Neural crest cell (in vitro differentiated cells): ENCODE data around the gene GBE1. TPM values are rescaled to one million over a fixed set of nuclear protein-coding genes. Genes with fewer than 3 reads are reported as not detected.

ENCODE experiments used
- DNase-seq: peaks from one replicate; pipeline ENCODE4 v3.0.0; 2021; ENCODE audit warnings: low read depth, mixed read lengths, low spot score
- H3K27ac Mint-ChIP-seq: one replicate; pipeline ENCODE4 v1.8.0; 2021; ENCODE audit warnings: mild to moderate bottlenecking, mixed read lengths; ENCODE audit not compliant: unreplicated experiment
- H3K27me3 Mint-ChIP-seq: 2 replicates; pipeline ENCODE4 v1.8.0; 2021; ENCODE audit warnings: low read depth, mild to moderate bottlenecking, mixed read lengths
- H3K36me3 Mint-ChIP-seq: 2 replicates; pipeline ENCODE4 v1.8.0; 2021; ENCODE audit warnings: low read depth, mild to moderate bottlenecking, mixed read lengths
- H3K4me1 Mint-ChIP-seq: 2 replicates; pipeline ENCODE4 v1.8.0; 2021; ENCODE audit warnings: mixed read lengths
- H3K4me3 Mint-ChIP-seq: one replicate; pipeline ENCODE4 v1.8.0; 2021; ENCODE audit warnings: mild to moderate bottlenecking, mixed read lengths
- H3K9me3 Mint-ChIP-seq: 2 replicates; pipeline ENCODE4 v1.8.0; 2021; ENCODE audit warnings: mixed read lengths
- CTCF ChIP-seq: fragments of 200-600 bp; sonication (generic); conservative IDR thresholded peaks from 2 replicates; pipeline ENCODE4 v1.5.0; 2021; ENCODE audit warnings: antibody characterized with exemption, mild to moderate bottlenecking
- total RNA-seq: library from RNA; stranded (reverse); gene quantifications from 2 replicates; pipeline ENCODE4 v1.2.1, GENCODE V29; 2021

GBE1 gene
- total RNA-seq, 1 donor from 2014 or later, result 16.8 TPM

- no peaks in the 10 kb centered on the region for H3K4me1 Mint-ChIP-seq
- H3K9me3 Mint-ChIP-seq, result peaks cover 9% of the 10 kb centered on the region
- no peak for DNase-seq
- TF ChIP-seq CTCF, result no peak
- peaks cover 35% of the 10 kb centered on the region for H3K36me3 Mint-ChIP-seq
- H3K4me3 Mint-ChIP-seq, result no peak overlapping the region
- no peaks in the 10 kb centered on the region for H3K27me3 Mint-ChIP-seq
- no peak overlapping the region for H3K27ac Mint-ChIP-seq
Measured at GRCh38 chr3:81530180-81530939, 231.1 kb downstream of the GBE1 start.

GRCh38 chr3:81521855-81522254, 239.6 kb downstream of the GBE1 start:
- H3K27me3 Mint-ChIP-seq, result no peaks in the 10 kb centered on the region
- H3K4me1 Mint-ChIP-seq, result peaks cover 4% of the 10 kb centered on the region
- no peak for DNase-seq
- no peak overlapping the region for H3K27ac Mint-ChIP-seq
- no peak for TF ChIP-seq CTCF
- peaks cover 11% of the 10 kb centered on the region for H3K36me3 Mint-ChIP-seq
- H3K9me3 Mint-ChIP-seq, result peaks cover 12% of the 10 kb centered on the region
- no peak overlapping the region for H3K4me3 Mint-ChIP-seq

- H3K4me3 Mint-ChIP-seq, result no peak overlapping the region
Measured at GRCh38 chr3:81518945-81519344, 242.5 kb downstream of the GBE1 start.

GRCh38 chr3:81516042-81516441, 245.4 kb downstream of the GBE1 start:
- DNase-seq, result no peak
- Mint-ChIP-seq H3K9me3 (no peaks in the 10 kb centered on the region), H3K27me3 (no peaks in the 10 kb centered on the region), H3K4me3 (no peak overlapping the region), H3K4me1 (no peaks in the 10 kb centered on the region), H3K36me3 (no peaks in the 10 kb centered on the region), H3K27ac (no peak overlapping the region)
- TF ChIP-seq CTCF, result no peak

More at GRCh38 chr3:81518945-81519344, 242.5 kb downstream of the GBE1 start:
- no peak for DNase-seq
- Mint-ChIP-seq H3K27ac (no peak overlapping the region), H3K9me3 (no peaks in the 10 kb centered on the region), H3K4me1 (peaks cover 4% of the 10 kb centered on the region), H3K27me3 (no peaks in the 10 kb centered on the region), H3K36me3 (no peaks in the 10 kb centered on the region)
- TF ChIP-seq CTCF, result no peak

GRCh38 chr3:81513591-81513990, 247.9 kb downstream of the GBE1 start:
- no peaks in the 10 kb centered on the region for H3K36me3 Mint-ChIP-seq
- H3K27ac Mint-ChIP-seq, result no peak overlapping the region
- no peaks in the 10 kb centered on the region for H3K27me3 Mint-ChIP-seq
- TF ChIP-seq CTCF, result no peak
- H3K9me3 Mint-ChIP-seq, result no peaks in the 10 kb centered on the region
- H3K4me3 Mint-ChIP-seq, result no peak overlapping the region
- H3K4me1 Mint-ChIP-seq, result no peaks in the 10 kb centered on the region
- no peak for DNase-seq
